HEK293 (cell line): ENCODE results near the gene ATE1.

Source experiments
- CTCF ChIA-PET: fragments of 350-600 bp; formaldehyde crosslinking; extraction: SDS; loops from one replicate; lab custom pipeline; 2021; ENCODE audit warnings: antibody characterized with exemption; lab: Yijun Ruan, JAX
- POLR2A ChIA-PET: fragments of 300-600 bp; formaldehyde crosslinking; extraction: SDS; loops from one replicate; lab custom pipeline; 2020; ENCODE audit warnings: antibody characterized with exemption, inconsistent platforms; lab: Yijun Ruan, JAX
- H3K27ac ChIP-seq: fragments of 200-500 bp; sonication (Bioruptor generic); 2 replicates; pipeline ENCODE4 v1.5.1; 2014; ENCODE audit warnings: low read depth, low read length, control low read depth, inconsistent platforms; ENCODE audit errors: extremely low read depth
- H3K36me3 ChIP-seq, 2 experiments: fragments of 200-500 bp in 1 of 2; sonication (Bioruptor generic) in 1 of 2; 1 replicate in 1 of 2; 2 replicates in 1 of 2; pipeline ENCODE4 v1.5.1; 2014 to 2017; ENCODE audit warnings: inconsistent platforms in 2 of 2, low read length in 2 of 2; ENCODE audit not compliant: control insufficient read depth in 2 of 2, insufficient read depth in 1 of 2
- H3K4me1 ChIP-seq: fragments of 200-500 bp; sonication (Bioruptor generic); 2 replicates; pipeline ENCODE4 v1.5.1; 2014; ENCODE audit warnings: mild to moderate bottlenecking, low read length, inconsistent platforms; ENCODE audit not compliant: control insufficient read depth, insufficient read depth
- H3K4me3 ChIP-seq: 2 replicates; pipeline ENCODE4 v1.5.1; 2011; ENCODE audit warnings: low read depth, mild to moderate bottlenecking, control low read depth, low read length, moderate library complexity
- H3K9me3 ChIP-seq: fragments of 200-500 bp; sonication (Bioruptor generic); 2 replicates; pipeline ENCODE4 v1.5.1; 2014; ENCODE audit warnings: low read depth, low read length, inconsistent platforms; ENCODE audit not compliant: control insufficient read depth, insufficient read depth
- BCL6B ChIP-seq: fragments of 450-650 bp; formaldehyde crosslinking; IDR thresholded peaks from 2 replicates; pipeline ENCODE4 v1.5.1; 2017; ENCODE audit warnings: missing biosample characterization, missing genetic modification characterization
- FEZF1 ChIP-seq: fragments of 450-650 bp; formaldehyde crosslinking; IDR thresholded peaks from 2 replicates; pipeline ENCODE4 v1.5.1; 2016; ENCODE audit warnings: missing biosample characterization, missing genetic modification characterization
- ZBTB17 ChIP-seq: fragments of 450-650 bp; formaldehyde crosslinking; IDR thresholded peaks from 2 replicates; pipeline ENCODE4 v1.5.1; 2016; ENCODE audit warnings: missing biosample characterization, missing genetic modification characterization
- ZNF140 ChIP-seq: fragments of 450-650 bp; formaldehyde crosslinking; IDR thresholded peaks from 2 replicates; pipeline ENCODE4 v1.5.1; 2016; ENCODE audit warnings: missing biosample characterization, missing genetic modification characterization
- ZNF155 ChIP-seq: fragments of 450-650 bp; formaldehyde crosslinking; IDR thresholded peaks from 2 replicates; pipeline ENCODE4 v1.5.1; 2016; ENCODE audit warnings: missing biosample characterization, missing genetic modification characterization
- ZNF169 ChIP-seq: fragments of 450-650 bp; formaldehyde crosslinking; IDR thresholded peaks from 2 replicates; pipeline ENCODE4 v1.5.1; 2016; ENCODE audit warnings: missing biosample characterization, missing genetic modification characterization
- ZNF354C ChIP-seq: fragments of 450-650 bp; formaldehyde crosslinking; IDR thresholded peaks from 2 replicates; pipeline ENCODE4 v1.5.1; 2016; ENCODE audit warnings: missing biosample characterization, missing genetic modification characterization, low read depth, borderline replicate concordance
- ZNF423 ChIP-seq: fragments of 450-650 bp; formaldehyde crosslinking; IDR thresholded peaks from 2 replicates; pipeline ENCODE4 v1.5.1; 2016; ENCODE audit warnings: missing biosample characterization, missing genetic modification characterization
- ZNF433 ChIP-seq: fragments of 450-650 bp; formaldehyde crosslinking; IDR thresholded peaks from 2 replicates; pipeline ENCODE4 v1.5.1; 2016; ENCODE audit warnings: missing biosample characterization, missing genetic modification characterization, low read depth
- ZNF521 ChIP-seq: fragments of 450-650 bp; formaldehyde crosslinking; IDR thresholded peaks from 2 replicates; pipeline ENCODE4 v1.5.1; 2017; ENCODE audit warnings: missing biosample characterization, mild to moderate bottlenecking, missing genetic modification characterization
- ZNF560 ChIP-seq: fragments of 450-650 bp; formaldehyde crosslinking; IDR thresholded peaks from 2 replicates; pipeline ENCODE4 v1.5.1; 2017; ENCODE audit warnings: missing biosample characterization, missing genetic modification characterization, borderline replicate concordance
- ZNF561 ChIP-seq: fragments of 450-650 bp; IDR thresholded peaks from 2 replicates; pipeline ENCODE4 v1.5.1; 2018; ENCODE audit warnings: missing biosample characterization, missing genetic modification characterization, borderline replicate concordance
- ZNF670 ChIP-seq: fragments of 450-650 bp; formaldehyde crosslinking; IDR thresholded peaks from 2 replicates; pipeline ENCODE4 v1.5.1; 2016; ENCODE audit warnings: missing biosample characterization, missing genetic modification characterization, low read depth
- ZNF701 ChIP-seq: fragments of 450-650 bp; formaldehyde crosslinking; IDR thresholded peaks from 2 replicates; pipeline ENCODE4 v1.5.1; 2016; ENCODE audit warnings: missing biosample characterization, missing genetic modification characterization
- ZNF747 ChIP-seq: fragments of 450-650 bp; formaldehyde crosslinking; IDR thresholded peaks from 2 replicates; pipeline ENCODE4 v1.5.1; 2016; ENCODE audit warnings: missing biosample characterization, missing genetic modification characterization
- ZNF837 ChIP-seq: fragments of 450-650 bp; formaldehyde crosslinking; IDR thresholded peaks from 2 replicates; pipeline ENCODE4 v1.5.1; 2016; ENCODE audit warnings: missing biosample characterization, missing genetic modification characterization
- TF ChIP-seq, protein P1 (sequence below): fragments of 450-650 bp; formaldehyde crosslinking; IDR thresholded peaks from 2 replicates; pipeline ENCODE4 v1.5.1; 2016; ENCODE audit warnings: missing biosample characterization, missing genetic modification characterization
- TF ChIP-seq, protein P2 (sequence below): fragments of 450-650 bp; formaldehyde crosslinking; conservative IDR thresholded peaks from 2 replicates; pipeline ENCODE4 v1.5.1; 2016; ENCODE audit warnings: low read depth, missing biosample characterization, missing genetic modification characterization

The ATE1 gene

DNA sequence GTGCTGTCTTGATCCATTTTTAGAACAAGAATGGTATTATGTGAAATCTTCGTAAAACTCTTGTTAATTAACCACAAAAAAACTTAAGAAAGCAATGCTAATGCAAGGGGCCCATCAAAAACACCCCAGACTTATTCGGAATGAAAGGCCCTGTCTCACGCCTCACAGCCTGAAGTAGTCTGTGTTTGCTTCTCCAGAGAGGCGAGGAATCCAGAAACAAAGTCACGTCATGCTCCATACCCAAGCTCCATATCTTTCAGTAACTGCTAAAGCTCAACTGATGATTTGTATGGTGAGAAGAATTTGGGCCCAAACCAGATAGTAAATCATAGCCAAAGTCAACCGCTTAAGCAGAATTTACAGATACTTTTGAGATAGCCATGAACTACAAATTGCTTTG lies 155.4 kb downstream of the ATE1 start (continued):
- TF ChIP-seq BCL6B (no peak), ZNF433 (tag by site-specific recombination) (no peak), ZNF140 (tag by site-specific recombination) (no peak), FEZF1 (tag by site-specific recombination) (no peak)
- TF ChIP-seq, protein P1, sequence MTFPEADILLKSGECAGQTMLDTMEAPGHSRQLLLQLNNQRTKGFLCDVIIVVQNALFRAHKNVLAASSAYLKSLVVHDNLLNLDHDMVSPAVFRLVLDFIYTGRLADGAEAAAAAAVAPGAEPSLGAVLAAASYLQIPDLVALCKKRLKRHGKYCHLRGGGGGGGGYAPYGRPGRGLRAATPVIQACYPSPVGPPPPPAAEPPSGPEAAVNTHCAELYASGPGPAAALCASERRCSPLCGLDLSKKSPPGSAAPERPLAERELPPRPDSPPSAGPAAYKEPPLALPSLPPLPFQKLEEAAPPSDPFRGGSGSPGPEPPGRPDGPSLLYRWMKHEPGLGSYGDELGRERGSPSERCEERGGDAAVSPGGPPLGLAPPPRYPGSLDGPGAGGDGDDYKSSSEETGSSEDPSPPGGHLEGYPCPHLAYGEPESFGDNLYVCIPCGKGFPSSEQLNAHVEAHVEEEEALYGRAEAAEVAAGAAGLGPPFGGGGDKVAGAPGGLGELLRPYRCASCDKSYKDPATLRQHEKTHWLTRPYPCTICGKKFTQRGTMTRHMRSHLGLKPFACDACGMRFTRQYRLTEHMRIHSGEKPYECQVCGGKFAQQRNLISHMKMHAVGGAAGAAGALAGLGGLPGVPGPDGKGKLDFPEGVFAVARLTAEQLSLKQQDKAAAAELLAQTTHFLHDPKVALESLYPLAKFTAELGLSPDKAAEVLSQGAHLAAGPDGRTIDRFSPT (tag by site-specific recombination): no peak
- TF ChIP-seq, protein P2, sequence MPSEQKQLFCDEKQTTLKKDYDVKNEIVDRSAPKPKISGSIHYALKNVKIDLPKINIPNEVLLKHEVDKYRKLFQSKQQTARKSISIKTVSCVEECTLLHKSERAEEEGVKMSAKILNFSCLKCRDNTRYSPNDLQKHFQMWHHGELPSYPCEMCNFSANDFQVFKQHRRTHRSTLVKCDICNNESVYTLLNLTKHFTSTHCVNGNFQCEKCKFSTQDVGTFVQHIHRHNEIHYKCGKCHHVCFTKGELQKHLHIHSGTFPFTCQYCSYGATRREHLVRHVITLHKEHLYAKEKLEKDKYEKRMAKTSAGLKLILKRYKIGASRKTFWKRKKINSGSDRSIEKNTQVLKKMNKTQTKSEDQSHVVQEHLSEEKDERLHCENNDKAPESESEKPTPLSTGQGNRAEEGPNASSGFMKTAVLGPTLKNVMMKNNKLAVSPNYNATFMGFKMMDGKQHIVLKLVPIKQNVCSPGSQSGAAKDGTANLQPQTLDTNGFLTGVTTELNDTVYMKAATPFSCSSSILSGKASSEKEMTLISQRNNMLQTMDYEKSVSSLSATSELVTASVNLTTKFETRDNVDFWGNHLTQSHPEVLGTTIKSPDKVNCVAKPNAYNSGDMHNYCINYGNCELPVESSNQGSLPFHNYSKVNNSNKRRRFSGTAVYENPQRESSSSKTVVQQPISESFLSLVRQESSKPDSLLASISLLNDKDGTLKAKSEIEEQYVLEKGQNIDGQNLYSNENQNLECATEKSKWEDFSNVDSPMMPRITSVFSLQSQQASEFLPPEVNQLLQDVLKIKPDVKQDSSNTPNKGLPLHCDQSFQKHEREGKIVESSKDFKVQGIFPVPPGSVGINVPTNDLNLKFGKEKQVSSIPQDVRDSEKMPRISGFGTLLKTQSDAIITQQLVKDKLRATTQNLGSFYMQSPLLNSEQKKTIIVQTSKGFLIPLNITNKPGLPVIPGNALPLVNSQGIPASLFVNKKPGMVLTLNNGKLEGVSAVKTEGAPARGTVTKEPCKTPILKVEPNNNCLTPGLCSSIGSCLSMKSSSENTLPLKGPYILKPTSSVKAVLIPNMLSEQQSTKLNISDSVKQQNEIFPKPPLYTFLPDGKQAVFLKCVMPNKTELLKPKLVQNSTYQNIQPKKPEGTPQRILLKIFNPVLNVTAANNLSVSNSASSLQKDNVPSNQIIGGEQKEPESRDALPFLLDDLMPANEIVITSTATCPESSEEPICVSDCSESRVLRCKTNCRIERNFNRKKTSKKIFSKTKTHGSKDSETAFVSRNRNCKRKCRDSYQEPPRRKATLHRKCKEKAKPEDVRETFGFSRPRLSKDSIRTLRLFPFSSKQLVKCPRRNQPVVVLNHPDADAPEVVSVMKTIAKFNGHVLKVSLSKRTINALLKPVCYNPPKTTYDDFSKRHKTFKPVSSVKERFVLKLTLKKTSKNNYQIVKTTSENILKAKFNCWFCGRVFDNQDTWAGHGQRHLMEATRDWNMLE (tag by site-specific recombination): no peak
- TF ChIP-seq, all 188 proteins: peak for 0

DNA sequence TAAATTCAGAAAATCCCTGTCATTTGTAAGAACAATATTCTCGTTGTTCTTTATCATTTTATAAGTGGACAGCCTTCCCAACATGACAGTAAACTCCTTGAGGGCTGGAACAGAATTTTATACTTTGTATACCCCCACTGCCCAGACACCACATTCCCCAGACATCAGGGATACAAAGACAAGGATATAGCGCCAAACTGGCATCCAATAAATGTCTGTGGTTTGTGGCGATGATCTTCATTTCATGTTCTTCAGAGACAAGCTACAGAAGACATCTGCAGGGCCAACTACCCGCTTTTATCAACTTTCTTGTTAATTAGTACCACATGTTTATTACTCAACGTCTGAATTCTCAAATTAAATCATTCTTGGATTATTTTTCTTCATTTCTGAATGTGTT lies 155.9 kb downstream of the ATE1 start:
- H3K36me3 ChIP-seq: no peaks in the 10 kb centered on the region
- CTCF ChIA-PET: interaction anchor here (0.7 to 1.1 kb wide), 2 partner anchors 11 to 129 kb away, joined by 3 to 4 read pairs; no protein-coding TSS in a partner anchor
- POLR2A ChIA-PET: no interaction called here
- peaks cover 3% of the 10 kb centered on the region; the same call in 1 of the 2 replicates for H3K9me3 ChIP-seq
- TF ChIP-seq ZNF701 (tag by site-specific recombination): no peak
- TF ChIP-seq ZNF423 (tag by site-specific recombination): no peak
- TF ChIP-seq ZNF521 (tag by site-specific recombination): no peak
- no peak for TF ChIP-seq ZNF670 (tag by site-specific recombination)
- TF ChIP-seq ZNF354C (tag by site-specific recombination): no peak
- TF ChIP-seq ZNF560 (tag by site-specific recombination): no peak
- TF ChIP-seq ZNF155: no peak
- TF ChIP-seq ZNF837 (tag by site-specific recombination): no peak
- no peak for TF ChIP-seq ZBTB17 (tag by site-specific recombination)
- no peak for TF ChIP-seq ZNF169
- no peak for TF ChIP-seq ZNF561 (tag by site-specific recombination)
- no peak for TF ChIP-seq ZNF747 (tag by site-specific recombination)
- H3K4me1 ChIP-seq: peaks cover 17% of the 10 kb centered on the region
- H3K27ac ChIP-seq: no peak overlapping the region
- no peak overlapping the region for H3K4me3 ChIP-seq
